ENCODE measurements around the gene UHRF1.
"Not testable (repeated sequence)": the region's sequence is repeated elsewhere in the genome, so short reads cannot be mapped to it uniquely, and the experiment has no call there.

GRCh38 chr19:4884993-4885392 lies 24.3 kb upstream of the UHRF1 start:
- TF ChIP-seq CTCF (CRISPR knock-in tag; IDR thresholded peaks at IDR 0.05); FOXA1 (IDR thresholded peaks at IDR 0.05); FOXA1 (CRISPR knock-in tag; IDR thresholded peaks at IDR 0.05); CHD4 (IDR thresholded peaks at IDR 0.05; ENCODE audit: borderline replicate concordance, low read length); BRF2 (CRISPR knock-in tag; IDR thresholded peaks at IDR 0.05); ZNF879 (CRISPR knock-in tag; IDR thresholded peaks at IDR 0.05); RFX5 (IDR thresholded peaks at IDR 0.05; ENCODE audit: low read depth, low read length); PTBP1 (IDR thresholded peaks at IDR 0.05; ENCODE audit: low read depth, low read length, poor library complexity, severe bottlenecking); SUZ12 (IDR thresholded peaks at IDR 0.05; ENCODE audit: low read depth, low read length); TCF12 (IDR thresholded peaks at IDR 0.05); TCF12 (CRISPR knock-in tag; IDR thresholded peaks at IDR 0.05): not testable (repeated sequence)
